Subcutaneous abdominal adipose tissue (tissue), 5 donors: ENCODE results near the gene HERPUD1.
A peak's percentile ranks its signal among the peaks of the same experiment; 100 is the strongest.

Experiments
- H3K27ac ChIP-seq: one replicate; pipeline ENCODE4 v1.7.0; 2013; ENCODE audit warnings: low read depth, mild to moderate bottlenecking, inconsistent platforms, low read length, moderate library complexity
- H3K27me3 ChIP-seq, 5 donors: one replicate each; pipeline ENCODE4 v1.7.0; 2013; ENCODE audit warnings: low read length in 5 of 5, inconsistent platforms in 1 of 5; ENCODE audit not compliant: control insufficient read depth in 5 of 5, insufficient read depth in 4 of 5
- H3K36me3 ChIP-seq, 5 donors: one replicate each; pipeline ENCODE4 v1.7.0; 2013; ENCODE audit warnings: low read length in 5 of 5; ENCODE audit not compliant: control insufficient read depth in 5 of 5, insufficient read depth in 5 of 5
- H3K4me1 ChIP-seq, 5 donors: one replicate each; pipeline ENCODE4 v1.7.0; 2013; ENCODE audit warnings: low read length in 5 of 5, mild to moderate bottlenecking in 3 of 5, moderate library complexity in 1 of 5; ENCODE audit not compliant: control insufficient read depth in 5 of 5, insufficient read depth in 5 of 5
- H3K4me3 ChIP-seq, 5 donors: one replicate each; pipeline ENCODE4 v1.7.0; 2013; ENCODE audit warnings: low read length in 5 of 5, low read depth in 1 of 5
- H3K9ac ChIP-seq, 5 donors: one replicate each; pipeline ENCODE4 v1.7.0; 2013; ENCODE audit warnings: low read length in 5 of 5, mild to moderate bottlenecking in 4 of 5, moderate library complexity in 3 of 5
- H3K9me3 ChIP-seq, 5 donors: one replicate each; pipeline ENCODE4 v1.7.0; 2013; ENCODE audit warnings: low read length in 5 of 5; ENCODE audit not compliant: control insufficient read depth in 5 of 5
- donor health status: healthy.
- donor health status: healthy.
- donor health status: healthy.
- donor health status: healthy.
- donor health status: healthy.

HERPUD1 gene

DNA sequence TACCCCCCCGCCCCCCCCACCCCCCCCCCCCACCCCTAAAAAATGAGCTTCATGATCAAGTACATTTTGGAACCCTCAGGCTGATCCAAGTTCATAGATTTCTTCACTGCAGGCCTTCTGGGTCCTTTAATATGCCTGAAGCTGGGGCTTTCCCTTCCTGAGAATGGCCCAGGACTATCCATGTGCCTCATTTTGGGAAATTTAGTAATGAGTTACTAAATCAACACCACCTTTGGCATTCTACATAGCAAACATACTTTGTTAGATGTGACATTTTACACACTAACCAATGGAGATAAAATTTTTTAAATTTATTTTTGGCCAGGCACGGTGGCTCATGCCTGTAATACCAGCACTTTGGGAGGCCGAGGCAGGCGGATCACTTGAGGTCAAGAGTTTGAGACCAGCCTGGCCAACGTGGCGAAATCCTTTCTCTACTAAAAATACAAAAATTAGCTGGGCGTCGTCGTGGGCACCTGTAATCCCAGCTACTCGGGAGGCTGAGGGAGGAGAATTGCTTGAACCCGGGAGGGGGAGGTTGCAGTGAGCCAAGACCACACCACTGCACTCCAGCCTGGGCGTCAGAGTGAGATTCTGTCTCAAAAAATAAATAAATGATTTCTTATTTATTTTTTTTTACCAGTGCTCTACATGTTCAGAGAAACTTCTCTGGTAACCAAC, 14.0 kb downstream of the HERPUD1 start:
- no peaks in the 10 kb centered on the region for H3K27me3 ChIP-seq
- no peak overlapping the region for H3K4me3 ChIP-seq
- peaks cover 2 to 20% (median 14%) of the 10 kb centered on the region in 5 donors for H3K4me1 ChIP-seq
- H3K9ac ChIP-seq, result no peak overlapping the region
- H3K9me3 ChIP-seq, result no peaks in the 10 kb centered on the region
- peaks cover 24 to 66% (median 52%) of the 10 kb centered on the region in 5 donors for H3K36me3 ChIP-seq
- H3K27ac ChIP-seq, result peak overlapping the region; percentile 27

- Histone ChIP-seq H3K4me1 (peaks cover 2 to 27% (median 22%) of the 10 kb centered on the region in 5 donors), H3K9me3 (no peaks in the 10 kb centered on the region), H3K27ac (peak overlapping the region; percentile 27), H3K36me3 (peaks cover 14 to 57% (median 43%) of the 10 kb centered on the region in 5 donors), H3K4me3 (no peak overlapping the region), H3K27me3 (no peaks in the 10 kb centered on the region), H3K9ac (no peak overlapping the region)
Measured at GRCh38 chr16:56946767-56947603, 15.0 kb downstream of the HERPUD1 start.

DNA sequence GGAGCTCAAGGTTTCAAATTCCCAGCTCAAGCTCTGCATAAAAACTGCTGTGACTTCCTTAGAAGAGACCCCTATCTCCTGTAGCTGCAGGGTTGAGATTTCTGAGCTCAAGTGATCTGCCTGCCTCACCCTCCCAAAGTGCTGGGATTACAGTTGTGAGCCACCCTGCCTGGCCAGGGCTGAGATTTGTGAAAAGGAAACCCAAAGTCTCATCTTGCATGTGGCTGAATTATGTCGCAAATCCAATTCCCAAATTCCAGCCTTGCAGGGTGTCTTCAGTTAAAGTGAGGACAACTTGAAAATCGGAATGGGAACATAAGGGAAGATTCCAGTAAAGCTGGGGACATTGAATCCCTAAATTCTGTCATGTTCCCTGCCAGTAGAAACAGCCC, 15.7 kb downstream of the HERPUD1 start:
- Histone ChIP-seq H3K4me3 (no peak overlapping the region), H3K9me3 (no peaks in the 10 kb centered on the region), H3K36me3 (peaks cover 12 to 51% (median 37%) of the 10 kb centered on the region in 5 donors), H3K27me3 (no peaks in the 10 kb centered on the region), H3K27ac (no peak overlapping the region), H3K4me1 (peaks cover 2 to 31% (median 28%) of the 10 kb centered on the region in 5 donors), H3K9ac (no peak overlapping the region)

- H3K9ac ChIP-seq, result no peak overlapping the region
- H3K27ac ChIP-seq, result no peak overlapping the region
- no peak overlapping the region for H3K4me3 ChIP-seq
- H3K36me3 ChIP-seq, result peaks cover 11 to 44% (median 31%) of the 10 kb centered on the region in 5 donors
- no peaks in the 10 kb centered on the region for H3K27me3 ChIP-seq
- no peaks in the 10 kb centered on the region for H3K9me3 ChIP-seq
- peaks cover 4 to 38% (median 34%) of the 10 kb centered on the region in 5 donors for H3K4me1 ChIP-seq
Measured at GRCh38 chr16:56948234-56948633, 16.3 kb downstream of the HERPUD1 start.

- Histone ChIP-seq H3K36me3 (peaks cover under 1 to 26% (median 13%) of the 10 kb centered on the region in 5 donors), H3K4me1 (peaks cover 4 to 42% (median 34%) of the 10 kb centered on the region in 5 donors), H3K9ac (no peak overlapping the region), H3K9me3 (no peaks in the 10 kb centered on the region), H3K4me3 (no peak overlapping the region), H3K27me3 (no peaks in the 10 kb centered on the region), H3K27ac (no peak overlapping the region)
Measured at GRCh38 chr16:56950051-56950450, 18.1 kb downstream of the HERPUD1 start.

- Histone ChIP-seq H3K27me3 (no peaks in the 10 kb centered on the region), H3K4me3 (no peak overlapping the region), H3K27ac (no peak overlapping the region), H3K9me3 (no peaks in the 10 kb centered on the region), H3K4me1 (peaks cover 4 to 40% (median 30%) of the 10 kb centered on the region in 5 donors), H3K9ac (no peak overlapping the region), H3K36me3 (peaks cover 0 to 22% (median 9%) of the 10 kb centered on the region in 5 donors)
Measured at GRCh38 chr16:56950455-56950854, 18.5 kb downstream of the HERPUD1 start.

GRCh38 chr16:56950881-56951771, 19.2 kb downstream of the HERPUD1 start:
- H3K27ac ChIP-seq, result no peak overlapping the region

DNA sequence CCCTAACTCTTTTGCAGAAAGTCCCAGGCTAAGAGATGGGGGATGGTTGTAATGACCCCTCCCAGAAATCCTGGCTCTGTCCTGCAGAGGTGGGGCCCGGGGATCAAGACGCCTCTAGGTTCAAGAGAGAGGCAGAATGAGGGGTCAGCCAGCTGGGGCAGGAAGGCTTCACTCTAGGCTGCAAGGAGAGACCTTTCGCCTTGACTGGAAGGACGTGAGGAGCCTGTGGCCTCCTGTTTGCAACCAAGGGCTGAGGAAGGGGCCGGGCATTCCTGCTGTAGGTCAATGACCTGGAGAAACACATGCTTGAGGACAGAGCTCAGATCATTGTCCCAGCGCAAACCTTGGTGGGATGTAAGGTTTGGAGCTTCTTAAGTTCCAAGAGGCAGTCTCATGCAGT, 21.1 kb downstream of the HERPUD1 start:
- Histone ChIP-seq H3K27me3 (no peaks in the 10 kb centered on the region), H3K4me3 (no peak overlapping the region), H3K9me3 (no peaks in the 10 kb centered on the region), H3K36me3 (peaks cover 0 to 3% (median 0%) of the 10 kb centered on the region in 5 donors), H3K27ac (no peak overlapping the region), H3K9ac (no peak overlapping the region), H3K4me1 (peaks cover 2 to 36% (median 18%) of the 10 kb centered on the region in 5 donors)

More at GRCh38 chr16:56950881-56951771, 19.2 kb downstream of the HERPUD1 start:
- H3K36me3 ChIP-seq, result peaks cover 0 to 19% (median 6%) of the 10 kb centered on the region in 5 donors
- no peaks in the 10 kb centered on the region for H3K9me3 ChIP-seq
- peaks cover 4 to 39% (median 29%) of the 10 kb centered on the region in 5 donors for H3K4me1 ChIP-seq
- no peak overlapping the region for H3K4me3 ChIP-seq
- H3K27me3 ChIP-seq, result no peaks in the 10 kb centered on the region
- no peak overlapping the region for H3K9ac ChIP-seq

DNA sequence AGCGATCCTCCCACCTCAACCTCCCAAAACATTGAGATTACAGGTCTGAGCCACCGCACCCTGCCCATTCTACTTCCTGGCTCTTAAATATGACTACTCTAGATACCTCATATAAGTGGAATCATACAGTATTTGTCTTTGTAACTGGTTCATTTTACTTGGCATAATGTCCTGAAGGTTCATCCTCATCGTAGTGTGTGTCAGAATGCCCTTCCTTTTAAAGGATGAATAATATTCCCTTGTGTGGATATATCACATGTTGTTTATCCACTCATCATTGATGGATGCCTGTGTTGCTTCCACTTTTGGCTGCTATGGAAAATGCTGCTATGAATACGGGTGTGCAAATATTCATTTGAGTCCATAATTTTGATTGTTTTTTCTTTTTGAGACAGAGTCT, 24.1 kb downstream of the HERPUD1 start:
- no peaks in the 10 kb centered on the region for H3K36me3 ChIP-seq
- H3K27me3 ChIP-seq, result no peaks in the 10 kb centered on the region
- H3K9ac ChIP-seq, result no peak overlapping the region
- H3K27ac ChIP-seq, result no peak overlapping the region
- H3K9me3 ChIP-seq, result no peaks in the 10 kb centered on the region
- no peak overlapping the region for H3K4me3 ChIP-seq
- H3K4me1 ChIP-seq, result peaks cover 2 to 47% (median 14%) of the 10 kb centered on the region in 5 donors
